Activated naive CD4-positive, alpha-beta T cell treated with anti-CD3 and anti-CD28 coated beads, Interleukin-2, amount 10 ng/mL, durations not matched to agents 7 days and 5 days (primary cell): ENCODE results near the gene ATP2B1.

Source experiments
- CTCF ChIA-PET: fragments of 350-600 bp; sonication (Branson Sonifier 250); formaldehyde crosslinking; loops from one replicate; lab custom pipeline; 2021; ENCODE audit warnings: antibody characterized with exemption; lab: Charles Lee
- DNase-seq: peaks from one replicate; pipeline ENCODE4 v3.0.0-alpha.2; 2020
- H3K27ac Mint-ChIP-seq: one replicate; pipeline ENCODE4 v1.8.0; 2021; ENCODE audit warnings: mild to moderate bottlenecking, moderate library complexity, mixed read lengths
- H3K27me3 Mint-ChIP-seq: one replicate; pipeline ENCODE4 v1.8.0; 2021; ENCODE audit warnings: mild to moderate bottlenecking, mixed read lengths
- H3K36me3 Mint-ChIP-seq: one replicate; pipeline ENCODE4 v1.8.0; 2021; ENCODE audit warnings: mixed read lengths
- H3K4me1 Mint-ChIP-seq: one replicate; pipeline ENCODE4 v1.8.0; 2021; ENCODE audit warnings: mixed read lengths
- H3K4me3 Mint-ChIP-seq: one replicate; pipeline ENCODE4 v1.8.0; 2021; ENCODE audit warnings: mild to moderate bottlenecking, moderate library complexity, mixed read lengths
- H3K9me3 Mint-ChIP-seq: one replicate; pipeline ENCODE4 v1.8.0; 2021; ENCODE audit warnings: mixed read lengths

The ATP2B1 gene

GRCh38 chr12:89648211-89648930 lies 60.3 kb downstream of the ATP2B1 start:
- no peak overlapping the region for H3K27ac Mint-ChIP-seq
- CTCF ChIA-PET: no interaction called here

GRCh38 chr12:89645434-89645833 lies 63.2 kb downstream of the ATP2B1 start:
- peaks cover 6% of the 10 kb centered on the region for H3K9me3 Mint-ChIP-seq
- no peak overlapping the region for H3K27ac Mint-ChIP-seq
- peaks cover 27% of the 10 kb centered on the region for H3K36me3 Mint-ChIP-seq
- DNase-seq: no peak
- H3K4me1 Mint-ChIP-seq: no peaks in the 10 kb centered on the region
- H3K27me3 Mint-ChIP-seq: no peaks in the 10 kb centered on the region
- CTCF ChIA-PET: no interaction called here
- H3K4me3 Mint-ChIP-seq: no peak overlapping the region

More at GRCh38 chr12:89648211-89648930, 60.3 kb downstream of the ATP2B1 start:
- Mint-ChIP-seq H3K4me3 (no peak overlapping the region), H3K4me1 (no peaks in the 10 kb centered on the region), H3K36me3 (peaks cover 27% of the 10 kb centered on the region), H3K9me3 (peaks cover 6% of the 10 kb centered on the region), H3K27me3 (no peaks in the 10 kb centered on the region)
- no peak for DNase-seq

- Mint-ChIP-seq H3K27ac (no peak overlapping the region), H3K4me1 (no peaks in the 10 kb centered on the region), H3K9me3 (no peaks in the 10 kb centered on the region), H3K36me3 (peaks cover 14% of the 10 kb centered on the region), H3K4me3 (no peak overlapping the region), H3K27me3 (no peaks in the 10 kb centered on the region)
- no peak for DNase-seq
- CTCF ChIA-PET: interaction anchor here (0.5 kb wide), 1 partner anchor 131 kb away, joined by 3 read pairs; no protein-coding TSS in a partner anchor
These were observed 65.7 kb downstream of the ATP2B1 start for GRCh38 chr12:89642959-89643358.

GRCh38 chr12:89636776-89637160 lies 71.9 kb downstream of the ATP2B1 start:
- Mint-ChIP-seq H3K9me3 (no peaks in the 10 kb centered on the region), H3K4me1 (no peaks in the 10 kb centered on the region), H3K36me3 (peaks cover 37% of the 10 kb centered on the region), H3K27me3 (no peaks in the 10 kb centered on the region), H3K27ac (no peak overlapping the region), H3K4me3 (no peak overlapping the region)
- no peak for DNase-seq
- CTCF ChIA-PET: no interaction called here

- Mint-ChIP-seq H3K4me3 (no peak overlapping the region), H3K4me1 (no peaks in the 10 kb centered on the region), H3K9me3 (no peaks in the 10 kb centered on the region), H3K27ac (no peak overlapping the region), H3K36me3 (peaks cover 34% of the 10 kb centered on the region), H3K27me3 (no peaks in the 10 kb centered on the region)
- CTCF ChIA-PET: no interaction called here
- DNase-seq: no peak
These were observed 72.4 kb downstream of the ATP2B1 start for GRCh38 chr12:89636052-89636775.

- Mint-ChIP-seq H3K4me1 (no peaks in the 10 kb centered on the region), H3K27ac (no peak overlapping the region), H3K36me3 (peaks cover 34% of the 10 kb centered on the region), H3K4me3 (no peak overlapping the region), H3K27me3 (no peaks in the 10 kb centered on the region), H3K9me3 (no peaks in the 10 kb centered on the region)
- CTCF ChIA-PET: interaction anchor here (0.7 kb wide), 1 partner anchor 139 kb away, joined by 3 read pairs; no protein-coding TSS in a partner anchor
- DNase-seq: no peak
These were observed 74.1 kb downstream of the ATP2B1 start for GRCh38 chr12:89634508-89634907.

GRCh38 chr12:89632778-89633177 lies 75.9 kb downstream of the ATP2B1 start:
- Mint-ChIP-seq H3K9me3 (no peaks in the 10 kb centered on the region), H3K27me3 (no peaks in the 10 kb centered on the region), H3K4me1 (no peaks in the 10 kb centered on the region), H3K36me3 (peaks cover 46% of the 10 kb centered on the region), H3K27ac (no peak overlapping the region), H3K4me3 (no peak overlapping the region)
- CTCF ChIA-PET: no interaction called here
- no peak for DNase-seq

- Mint-ChIP-seq H3K27me3 (no peaks in the 10 kb centered on the region), H3K4me3 (no peak overlapping the region), H3K27ac (no peak overlapping the region), H3K9me3 (no peaks in the 10 kb centered on the region), H3K4me1 (no peaks in the 10 kb centered on the region), H3K36me3 (peaks cover 23% of the 10 kb centered on the region)
- DNase-seq: no peak
- CTCF ChIA-PET: interaction anchor here (2.1 kb wide), 1 partner anchor 79 kb away, joined by 6 read pairs; no protein-coding TSS in a partner anchor
These were observed 86.5 kb downstream of the ATP2B1 start for GRCh38 chr12:89622115-89622514.

- H3K9me3 Mint-ChIP-seq: no peaks in the 10 kb centered on the region
- no peak overlapping the region for H3K4me3 Mint-ChIP-seq
- H3K27me3 Mint-ChIP-seq: no peaks in the 10 kb centered on the region
- H3K27ac Mint-ChIP-seq: no peak overlapping the region
- no peaks in the 10 kb centered on the region for H3K4me1 Mint-ChIP-seq
- no peak for DNase-seq
- CTCF ChIA-PET: interaction anchor here (0.6 to 2.1 kb wide), 2 partner anchors 78 to 94 kb away, joined by 3 to 6 read pairs; no protein-coding TSS in a partner anchor
- peaks cover 28% of the 10 kb centered on the region for H3K36me3 Mint-ChIP-seq
These were observed 87.1 kb downstream of the ATP2B1 start for GRCh38 chr12:89621521-89621920.

GRCh38 chr12:89619764-89620163 lies 88.9 kb downstream of the ATP2B1 start:
- no peak for DNase-seq
- Mint-ChIP-seq H3K9me3 (no peaks in the 10 kb centered on the region), H3K4me3 (no peak overlapping the region), H3K4me1 (no peaks in the 10 kb centered on the region), H3K27me3 (no peaks in the 10 kb centered on the region), H3K27ac (no peak overlapping the region), H3K36me3 (peaks cover 34% of the 10 kb centered on the region)
- CTCF ChIA-PET: no interaction called here

- DNase-seq: no peak
- Mint-ChIP-seq H3K36me3 (peaks cover 39% of the 10 kb centered on the region), H3K27ac (no peak overlapping the region), H3K4me1 (no peaks in the 10 kb centered on the region), H3K27me3 (no peaks in the 10 kb centered on the region), H3K4me3 (no peak overlapping the region), H3K9me3 (no peaks in the 10 kb centered on the region)
- CTCF ChIA-PET: interaction anchor here (0.6 kb wide), 1 partner anchor 744 kb away, joined by 3 read pairs; no protein-coding TSS in a partner anchor
These were observed 90.3 kb downstream of the ATP2B1 start for GRCh38 chr12:89618113-89618862.

- Mint-ChIP-seq H3K27me3 (no peaks in the 10 kb centered on the region), H3K4me1 (no peaks in the 10 kb centered on the region), H3K9me3 (no peaks in the 10 kb centered on the region), H3K36me3 (peaks cover 45% of the 10 kb centered on the region), H3K27ac (no peak overlapping the region), H3K4me3 (no peak overlapping the region)
- DNase-seq: no peak
- CTCF ChIA-PET: no interaction called here
These were observed 98.3 kb downstream of the ATP2B1 start for GRCh38 chr12:89610366-89610765.

GRCh38 chr12:89603678-89604077 lies 105.0 kb downstream of the ATP2B1 start:
- DNase-seq: no peak
- Mint-ChIP-seq H3K27ac (no peak overlapping the region), H3K27me3 (no peaks in the 10 kb centered on the region), H3K36me3 (peaks cover 43% of the 10 kb centered on the region), H3K9me3 (no peaks in the 10 kb centered on the region), H3K4me3 (no peak overlapping the region), H3K4me1 (peaks cover 5% of the 10 kb centered on the region)
- CTCF ChIA-PET: no interaction called here

- Mint-ChIP-seq H3K36me3 (peaks cover 35% of the 10 kb centered on the region), H3K27me3 (no peaks in the 10 kb centered on the region), H3K4me3 (no peak overlapping the region), H3K4me1 (peaks cover 22% of the 10 kb centered on the region), H3K27ac (peak overlapping the region; percentile 67), H3K9me3 (no peaks in the 10 kb centered on the region)
- DNase-seq: no peak
- CTCF ChIA-PET: no interaction called here
These were observed 110.9 kb downstream of the ATP2B1 start for GRCh38 chr12:89597770-89598169.
